ENCODE data around the gene DLK2. TPM values are rescaled to one million over a fixed set of nuclear protein-coding genes. Genes with fewer than 3 reads are reported as not detected.
A peak's percentile ranks its signal among the peaks of the same experiment; 100 is the strongest.

Gene DLK2
- total and polyA plus RNA-seq, 2 of the 13 experiments (the other 11 are each of a cell fraction or from before 2014, with no cell fraction given), result 1.2 to 3.8 TPM

- TF ChIP-seq, protein P1, sequence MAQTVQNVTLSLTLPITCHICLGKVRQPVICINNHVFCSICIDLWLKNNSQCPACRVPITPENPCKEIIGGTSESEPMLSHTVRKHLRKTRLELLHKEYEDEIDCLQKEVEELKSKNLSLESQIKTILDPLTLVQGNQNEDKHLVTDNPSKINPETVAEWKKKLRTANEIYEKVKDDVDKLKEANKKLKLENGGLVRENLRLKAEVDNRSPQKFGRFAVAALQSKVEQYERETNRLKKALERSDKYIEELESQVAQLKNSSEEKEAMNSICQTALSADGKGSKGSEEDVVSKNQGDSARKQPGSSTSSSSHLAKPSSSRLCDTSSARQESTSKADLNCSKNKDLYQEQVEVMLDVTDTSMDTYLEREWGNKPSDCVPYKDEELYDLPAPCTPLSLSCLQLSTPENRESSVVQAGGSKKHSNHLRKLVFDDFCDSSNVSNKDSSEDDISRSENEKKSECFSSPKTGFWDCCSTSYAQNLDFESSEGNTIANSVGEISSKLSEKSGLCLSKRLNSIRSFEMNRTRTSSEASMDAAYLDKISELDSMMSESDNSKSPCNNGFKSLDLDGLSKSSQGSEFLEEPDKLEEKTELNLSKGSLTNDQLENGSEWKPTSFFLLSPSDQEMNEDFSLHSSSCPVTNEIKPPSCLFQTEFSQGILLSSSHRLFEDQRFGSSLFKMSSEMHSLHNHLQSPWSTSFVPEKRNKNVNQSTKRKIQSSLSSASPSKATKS (CRISPR knock-in tag; IDR thresholded peaks at IDR 0.05), result no peak
- TF ChIP-seq, protein P2, sequence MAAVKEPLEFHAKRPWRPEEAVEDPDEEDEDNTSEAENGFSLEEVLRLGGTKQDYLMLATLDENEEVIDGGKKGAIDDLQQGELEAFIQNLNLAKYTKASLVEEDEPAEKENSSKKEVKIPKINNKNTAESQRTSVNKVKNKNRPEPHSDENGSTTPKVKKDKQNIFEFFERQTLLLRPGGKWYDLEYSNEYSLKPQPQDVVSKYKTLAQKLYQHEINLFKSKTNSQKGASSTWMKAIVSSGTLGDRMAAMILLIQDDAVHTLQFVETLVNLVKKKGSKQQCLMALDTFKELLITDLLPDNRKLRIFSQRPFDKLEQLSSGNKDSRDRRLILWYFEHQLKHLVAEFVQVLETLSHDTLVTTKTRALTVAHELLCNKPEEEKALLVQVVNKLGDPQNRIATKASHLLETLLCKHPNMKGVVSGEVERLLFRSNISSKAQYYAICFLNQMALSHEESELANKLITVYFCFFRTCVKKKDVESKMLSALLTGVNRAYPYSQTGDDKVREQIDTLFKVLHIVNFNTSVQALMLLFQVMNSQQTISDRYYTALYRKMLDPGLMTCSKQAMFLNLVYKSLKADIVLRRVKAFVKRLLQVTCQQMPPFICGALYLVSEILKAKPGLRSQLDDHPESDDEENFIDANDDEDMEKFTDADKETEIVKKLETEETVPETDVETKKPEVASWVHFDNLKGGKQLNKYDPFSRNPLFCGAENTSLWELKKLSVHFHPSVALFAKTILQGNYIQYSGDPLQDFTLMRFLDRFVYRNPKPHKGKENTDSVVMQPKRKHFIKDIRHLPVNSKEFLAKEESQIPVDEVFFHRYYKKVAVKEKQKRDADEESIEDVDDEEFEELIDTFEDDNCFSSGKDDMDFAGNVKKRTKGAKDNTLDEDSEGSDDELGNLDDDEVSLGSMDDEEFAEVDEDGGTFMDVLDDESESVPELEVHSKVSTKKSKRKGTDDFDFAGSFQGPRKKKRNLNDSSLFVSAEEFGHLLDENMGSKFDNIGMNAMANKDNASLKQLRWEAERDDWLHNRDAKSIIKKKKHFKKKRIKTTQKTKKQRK (IDR thresholded peaks at IDR 0.05; ENCODE audit: low read length), result no peak
- TF ChIP-seq ZMAT3 (CRISPR knock-in tag; conservative IDR thresholded peaks at IDR 0.05), result 0 out of 2 replicates have a peak, but pooled peaks have one; percentile 8
- no peak for TF ChIP-seq POLR2AphosphoS5 (IDR thresholded peaks at IDR 0.05; ENCODE audit: low read depth, low read length)
- TF ChIP-seq, protein P3, sequence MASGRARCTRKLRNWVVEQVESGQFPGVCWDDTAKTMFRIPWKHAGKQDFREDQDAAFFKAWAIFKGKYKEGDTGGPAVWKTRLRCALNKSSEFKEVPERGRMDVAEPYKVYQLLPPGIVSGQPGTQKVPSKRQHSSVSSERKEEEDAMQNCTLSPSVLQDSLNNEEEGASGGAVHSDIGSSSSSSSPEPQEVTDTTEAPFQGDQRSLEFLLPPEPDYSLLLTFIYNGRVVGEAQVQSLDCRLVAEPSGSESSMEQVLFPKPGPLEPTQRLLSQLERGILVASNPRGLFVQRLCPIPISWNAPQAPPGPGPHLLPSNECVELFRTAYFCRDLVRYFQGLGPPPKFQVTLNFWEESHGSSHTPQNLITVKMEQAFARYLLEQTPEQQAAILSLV (CRISPR knock-in tag; IDR thresholded peaks at IDR 0.05; ENCODE audit: borderline replicate concordance), result 0 out of 2 replicates have a peak, but pooled peaks have one; percentile 5
- TF ChIP-seq, protein P4, sequence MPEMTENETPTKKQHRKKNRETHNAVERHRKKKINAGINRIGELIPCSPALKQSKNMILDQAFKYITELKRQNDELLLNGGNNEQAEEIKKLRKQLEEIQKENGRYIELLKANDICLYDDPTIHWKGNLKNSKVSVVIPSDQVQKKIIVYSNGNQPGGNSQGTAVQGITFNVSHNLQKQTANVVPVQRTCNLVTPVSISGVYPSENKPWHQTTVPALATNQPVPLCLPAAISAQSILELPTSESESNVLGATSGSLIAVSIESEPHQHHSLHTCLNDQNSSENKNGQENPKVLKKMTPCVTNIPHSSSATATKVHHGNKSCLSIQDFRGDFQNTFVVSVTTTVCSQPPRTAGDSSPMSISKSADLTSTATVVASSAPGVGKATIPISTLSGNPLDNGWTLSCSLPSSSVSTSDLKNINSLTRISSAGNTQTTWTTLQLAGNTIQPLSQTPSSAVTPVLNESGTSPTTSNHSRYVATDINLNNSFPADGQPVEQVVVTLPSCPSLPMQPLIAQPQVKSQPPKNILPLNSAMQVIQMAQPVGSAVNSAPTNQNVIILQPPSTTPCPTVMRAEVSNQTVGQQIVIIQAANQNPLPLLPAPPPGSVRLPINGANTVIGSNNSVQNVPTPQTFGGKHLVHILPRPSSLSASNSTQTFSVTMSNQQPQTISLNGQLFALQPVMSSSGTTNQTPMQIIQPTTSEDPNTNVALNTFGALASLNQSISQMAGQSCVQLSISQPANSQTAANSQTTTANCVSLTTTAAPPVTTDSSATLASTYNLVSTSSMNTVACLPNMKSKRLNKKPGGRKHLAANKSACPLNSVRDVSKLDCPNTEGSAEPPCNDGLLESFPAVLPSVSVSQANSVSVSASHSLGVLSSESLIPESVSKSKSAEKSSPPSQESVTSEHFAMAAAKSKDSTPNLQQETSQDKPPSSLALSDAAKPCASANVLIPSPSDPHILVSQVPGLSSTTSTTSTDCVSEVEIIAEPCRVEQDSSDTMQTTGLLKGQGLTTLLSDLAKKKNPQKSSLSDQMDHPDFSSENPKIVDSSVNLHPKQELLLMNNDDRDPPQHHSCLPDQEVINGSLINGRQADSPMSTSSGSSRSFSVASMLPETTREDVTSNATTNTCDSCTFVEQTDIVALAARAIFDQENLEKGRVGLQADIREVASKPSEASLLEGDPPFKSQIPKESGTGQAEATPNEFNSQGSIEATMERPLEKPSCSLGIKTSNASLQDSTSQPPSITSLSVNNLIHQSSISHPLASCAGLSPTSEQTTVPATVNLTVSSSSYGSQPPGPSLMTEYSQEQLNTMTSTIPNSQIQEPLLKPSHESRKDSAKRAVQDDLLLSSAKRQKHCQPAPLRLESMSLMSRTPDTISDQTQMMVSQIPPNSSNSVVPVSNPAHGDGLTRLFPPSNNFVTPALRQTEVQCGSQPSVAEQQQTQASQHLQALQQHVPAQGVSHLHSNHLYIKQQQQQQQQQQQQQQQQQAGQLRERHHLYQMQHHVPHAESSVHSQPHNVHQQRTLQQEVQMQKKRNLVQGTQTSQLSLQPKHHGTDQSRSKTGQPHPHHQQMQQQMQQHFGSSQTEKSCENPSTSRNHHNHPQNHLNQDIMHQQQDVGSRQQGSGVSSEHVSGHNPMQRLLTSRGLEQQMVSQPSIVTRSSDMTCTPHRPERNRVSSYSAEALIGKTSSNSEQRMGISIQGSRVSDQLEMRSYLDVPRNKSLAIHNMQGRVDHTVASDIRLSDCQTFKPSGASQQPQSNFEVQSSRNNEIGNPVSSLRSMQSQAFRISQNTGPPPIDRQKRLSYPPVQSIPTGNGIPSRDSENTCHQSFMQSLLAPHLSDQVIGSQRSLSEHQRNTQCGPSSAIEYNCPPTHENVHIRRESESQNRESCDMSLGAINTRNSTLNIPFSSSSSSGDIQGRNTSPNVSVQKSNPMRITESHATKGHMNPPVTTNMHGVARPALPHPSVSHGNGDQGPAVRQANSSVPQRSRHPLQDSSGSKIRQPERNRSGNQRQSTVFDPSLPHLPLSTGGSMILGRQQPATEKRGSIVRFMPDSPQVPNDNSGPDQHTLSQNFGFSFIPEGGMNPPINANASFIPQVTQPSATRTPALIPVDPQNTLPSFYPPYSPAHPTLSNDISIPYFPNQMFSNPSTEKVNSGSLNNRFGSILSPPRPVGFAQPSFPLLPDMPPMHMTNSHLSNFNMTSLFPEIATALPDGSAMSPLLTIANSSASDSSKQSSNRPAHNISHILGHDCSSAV (CRISPR knock-in tag; IDR thresholded peaks at IDR 0.05; ENCODE audit: borderline replicate concordance), result 0 out of 2 replicates have a peak, but pooled peaks have one; percentile 22
- no peak for TF ChIP-seq MEIS2 (CRISPR knock-in tag; IDR thresholded peaks at IDR 0.05)
Measured at GRCh38 chr6:43428112-43428570, 27.2 kb downstream of the DLK2 start (continued).
